Measurements from ENCODE around the gene CIZ1.
"Not testable (repeated sequence)": the region's sequence is repeated elsewhere in the genome, so short reads cannot be mapped to it uniquely, and the experiment has no call there.

CIZ1 gene

DNA sequence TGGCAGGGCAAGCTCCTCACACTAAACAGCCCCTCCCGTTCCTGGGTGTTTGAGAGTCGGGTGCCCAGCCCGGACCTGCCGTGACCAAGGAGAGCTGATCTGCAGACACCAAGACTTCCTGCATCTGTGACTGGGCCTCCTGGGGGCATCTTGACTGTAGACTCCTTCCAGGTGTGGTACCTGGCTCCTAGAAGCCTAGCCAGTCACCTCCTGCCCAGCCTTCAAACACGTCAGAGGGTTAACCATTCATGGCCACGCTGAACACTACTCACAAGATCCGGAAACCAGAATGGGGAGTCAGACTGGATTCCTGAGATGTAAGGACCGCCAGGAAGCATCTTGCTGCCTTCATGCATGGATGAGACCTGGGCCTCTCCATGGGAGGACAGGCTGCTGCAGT is 45.8 kb downstream of the CIZ1 start:
- FAIRE-seq: no peak

DNA sequence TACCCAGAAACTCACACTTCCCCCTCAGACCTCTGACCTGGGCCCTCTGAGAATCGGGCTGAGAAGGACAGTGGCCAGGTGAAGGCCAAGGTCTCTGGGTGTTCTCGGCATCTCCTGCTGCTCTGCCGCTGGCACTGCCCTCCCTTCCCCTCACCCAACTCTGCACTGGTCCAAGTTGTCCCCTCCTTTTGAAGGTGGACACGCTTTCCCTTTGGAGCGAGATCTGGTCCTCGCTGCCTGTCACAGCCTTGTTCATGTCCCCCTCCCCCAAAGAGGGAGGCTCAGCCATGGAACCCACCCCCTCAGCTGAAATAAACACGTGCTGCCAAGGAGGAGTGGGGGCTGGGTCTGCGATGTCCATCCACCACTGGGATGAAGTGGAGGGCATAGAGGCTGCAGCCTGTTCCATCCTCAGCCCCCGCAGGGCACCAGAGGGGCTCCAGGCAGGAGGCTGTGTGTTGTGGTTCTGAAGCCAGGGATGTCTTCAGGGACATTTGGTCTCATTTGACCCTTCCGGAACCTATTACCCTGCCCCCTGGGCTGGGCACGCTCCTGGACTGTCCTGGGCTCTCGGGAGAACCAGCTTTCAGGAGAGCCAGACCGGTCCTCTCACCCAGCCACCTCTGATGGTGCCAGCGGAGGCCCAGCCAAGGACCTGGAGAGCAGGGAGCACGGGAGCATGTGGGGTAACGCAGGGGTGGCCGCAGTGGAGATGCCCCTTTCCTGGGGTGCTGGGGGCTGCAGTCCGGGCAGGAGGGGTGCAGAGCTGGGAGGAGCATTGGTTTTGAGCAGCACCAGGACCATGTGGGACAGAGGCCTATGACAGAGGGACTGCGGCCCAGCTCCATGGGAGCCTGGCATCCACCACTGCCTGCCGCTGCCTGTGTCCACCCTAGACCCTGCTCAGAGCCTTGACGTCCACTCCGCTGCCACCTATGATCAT is 46.9 kb downstream of the CIZ1 start:
- no peak for FAIRE-seq

DNA sequence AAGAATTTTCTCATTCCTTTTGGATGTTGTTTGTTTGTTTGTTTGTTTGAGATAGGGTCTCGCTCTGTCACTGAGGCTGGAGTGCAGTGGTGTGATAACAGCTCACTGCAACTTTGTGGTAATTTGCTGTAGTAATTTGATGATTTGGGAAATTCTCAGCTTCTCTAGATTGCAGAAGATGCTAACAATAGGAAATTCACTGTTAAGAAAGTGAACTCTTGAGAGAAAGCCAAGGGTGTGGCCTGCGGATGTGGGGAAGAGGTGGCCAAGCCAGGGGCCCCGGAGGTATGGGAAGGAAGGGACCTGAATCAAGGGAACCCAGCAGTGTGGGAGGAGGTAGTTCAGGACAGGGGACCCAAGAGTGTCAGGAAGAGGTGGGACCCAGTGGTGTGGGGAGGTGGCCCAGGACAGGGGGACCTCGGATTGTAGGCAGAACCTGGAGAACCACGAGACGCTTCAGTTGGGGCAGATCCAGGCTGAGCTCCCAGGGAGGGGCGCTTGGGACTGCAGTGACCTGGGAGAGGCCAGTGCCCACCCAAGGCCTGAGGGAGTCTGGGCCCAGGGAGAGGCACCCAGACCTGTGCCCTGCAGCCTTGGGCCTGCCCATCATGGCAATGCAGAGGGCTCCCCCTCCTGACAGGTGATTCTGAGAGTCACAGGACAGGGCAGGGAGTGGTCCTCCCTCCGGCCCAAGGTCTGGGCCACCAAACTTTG is 47.7 kb downstream of the CIZ1 start:
- FAIRE-seq: no peak

DNA sequence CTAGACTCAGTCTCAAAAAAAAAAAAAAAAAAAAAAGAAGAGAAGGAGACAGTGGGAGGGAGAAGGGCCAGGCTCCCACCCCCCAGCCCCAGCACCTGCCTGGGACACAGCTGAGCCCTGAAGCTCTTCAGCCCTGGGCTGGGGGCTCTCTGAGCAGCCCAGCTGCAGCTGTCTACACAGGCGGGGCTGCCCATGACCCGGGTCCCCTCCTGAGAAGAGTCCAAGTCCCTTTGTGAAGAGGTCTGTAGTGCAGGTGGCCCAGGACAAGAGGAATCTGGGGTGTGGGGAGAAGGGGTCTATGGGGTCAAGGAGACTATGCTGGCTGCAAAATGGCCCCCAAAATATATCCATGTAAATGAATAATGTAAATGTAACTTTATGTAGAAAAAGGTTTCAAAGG is 48.8 kb downstream of the CIZ1 start:
- no peak for FAIRE-seq

DNA sequence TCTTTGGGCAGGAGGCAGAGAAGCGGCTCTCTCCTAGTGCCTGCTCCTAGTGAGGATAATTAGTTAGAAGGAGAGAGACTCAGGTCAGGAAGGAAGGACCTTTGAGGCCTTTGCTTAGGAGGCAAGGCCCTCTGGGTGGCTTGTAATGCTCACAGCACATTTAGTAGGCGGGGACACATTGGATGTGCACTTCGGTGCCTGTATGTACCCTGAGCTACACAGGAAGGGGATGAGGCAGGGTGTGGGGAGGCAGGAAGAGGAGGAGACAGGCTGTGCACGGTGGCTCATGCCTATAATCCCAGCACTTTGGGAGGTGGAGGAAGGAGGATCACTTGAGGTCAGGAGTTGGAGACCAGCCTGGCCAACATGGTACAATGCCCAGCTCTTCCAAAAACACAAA is 49.3 kb downstream of the CIZ1 start:
- FAIRE-seq: no peak

DNA sequence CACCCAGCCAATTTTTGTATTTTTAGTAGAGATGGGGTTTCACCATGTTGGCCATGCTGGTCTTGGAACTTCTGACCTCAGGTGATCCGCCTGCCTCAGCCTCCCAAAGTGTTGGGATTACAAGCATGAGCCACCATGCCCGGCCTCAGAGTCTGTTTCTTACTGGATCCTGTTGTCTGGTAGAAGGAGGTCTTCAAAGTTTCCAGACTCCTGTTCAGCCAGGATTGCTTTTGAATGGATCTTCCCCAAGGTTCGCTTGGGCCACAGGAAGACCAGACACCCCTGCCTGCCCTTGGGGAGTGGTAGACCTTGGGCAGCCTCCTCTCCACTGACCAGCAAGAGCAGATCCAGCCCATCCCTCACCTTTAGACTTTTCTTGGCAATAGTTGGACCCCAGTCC is 49.8 kb downstream of the CIZ1 start:
- FAIRE-seq: no peak

DNA sequence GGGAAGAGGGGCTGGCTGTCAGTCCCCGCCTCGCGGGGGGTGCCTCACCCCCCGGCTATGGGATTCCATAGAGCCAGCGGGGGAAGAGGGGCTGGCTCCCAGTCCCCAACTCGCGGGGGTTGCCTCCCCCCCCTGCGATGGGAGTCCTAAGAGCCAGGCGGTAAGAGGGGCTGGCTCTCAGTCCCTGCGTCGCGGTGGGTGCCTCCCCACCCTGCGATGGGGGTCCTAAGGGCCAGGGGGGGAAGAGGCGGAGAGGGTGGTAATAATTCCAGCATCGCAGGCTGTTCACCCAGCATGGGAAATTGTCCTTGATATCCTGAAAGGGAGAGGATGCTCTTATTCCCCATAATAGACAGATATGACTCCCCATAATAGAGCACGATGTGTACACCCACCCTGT is 51.8 kb downstream of the CIZ1 start:
- no peak for FAIRE-seq

DNA sequence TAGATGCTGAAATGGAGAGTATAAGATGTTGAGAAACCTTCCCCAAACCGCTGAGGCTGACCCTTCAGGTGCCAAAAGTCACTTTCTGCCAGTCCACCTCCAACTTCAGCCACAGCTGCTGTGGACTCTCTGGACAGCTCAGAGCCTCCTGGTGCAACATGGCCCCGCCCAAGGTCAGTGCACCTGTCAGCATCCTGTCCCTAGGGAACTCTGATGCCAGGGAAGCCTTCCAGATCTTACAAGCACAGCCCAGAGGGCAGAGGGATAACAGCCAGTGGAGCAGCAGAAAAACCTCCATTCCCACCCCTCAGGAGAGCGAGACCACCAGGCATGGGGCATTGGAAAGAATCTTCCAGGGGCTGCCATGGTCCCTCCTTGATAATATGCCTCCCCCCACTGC is 53.4 kb downstream of the CIZ1 start:
- no peak for FAIRE-seq

DNA sequence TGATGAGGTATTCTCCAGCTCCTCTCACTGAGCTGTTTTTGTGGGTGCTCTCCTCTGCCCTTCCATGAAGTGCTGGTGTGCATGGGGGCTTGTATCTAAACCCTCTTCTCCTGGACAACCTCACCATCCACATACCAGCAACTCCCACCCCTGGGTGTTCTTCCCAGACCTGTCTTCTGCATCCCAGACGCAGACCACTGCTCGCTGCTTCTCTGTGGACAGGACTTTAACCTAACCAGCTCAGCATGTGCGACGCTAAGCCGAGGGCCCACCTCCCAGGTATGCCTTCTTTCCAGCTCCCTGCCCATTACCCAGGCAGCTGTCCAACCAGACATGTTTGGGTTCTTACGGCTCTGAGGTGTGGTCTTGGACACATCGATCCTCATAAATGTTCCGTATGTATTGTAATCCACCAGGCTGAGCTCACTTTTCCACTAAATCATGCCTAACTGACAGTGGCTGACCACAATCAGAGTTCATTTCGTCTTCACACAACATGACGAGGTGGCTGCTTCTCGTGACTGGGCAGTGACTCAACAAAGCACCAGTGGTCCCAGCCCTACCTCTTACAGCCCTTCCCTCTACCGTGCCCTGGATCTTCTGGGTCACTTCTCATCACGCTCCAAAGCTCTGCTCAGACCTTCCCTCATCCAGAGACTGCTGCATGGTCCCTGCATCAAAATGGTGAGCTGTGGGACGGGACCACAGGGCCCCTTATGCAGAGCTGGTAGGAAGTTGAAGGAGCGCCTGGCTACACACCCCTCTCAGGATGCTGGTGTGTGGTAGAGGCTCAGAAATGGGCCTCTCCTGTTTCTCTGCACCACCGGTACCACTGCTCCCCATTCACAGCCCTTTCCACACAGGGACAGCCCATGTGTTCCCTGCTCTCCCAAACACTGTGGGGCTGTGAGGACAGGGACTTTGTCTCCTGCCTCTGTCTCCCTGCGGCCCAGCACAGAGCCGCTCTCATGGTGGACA is 54.3 kb downstream of the CIZ1 start:
- FAIRE-seq: no peak

DNA sequence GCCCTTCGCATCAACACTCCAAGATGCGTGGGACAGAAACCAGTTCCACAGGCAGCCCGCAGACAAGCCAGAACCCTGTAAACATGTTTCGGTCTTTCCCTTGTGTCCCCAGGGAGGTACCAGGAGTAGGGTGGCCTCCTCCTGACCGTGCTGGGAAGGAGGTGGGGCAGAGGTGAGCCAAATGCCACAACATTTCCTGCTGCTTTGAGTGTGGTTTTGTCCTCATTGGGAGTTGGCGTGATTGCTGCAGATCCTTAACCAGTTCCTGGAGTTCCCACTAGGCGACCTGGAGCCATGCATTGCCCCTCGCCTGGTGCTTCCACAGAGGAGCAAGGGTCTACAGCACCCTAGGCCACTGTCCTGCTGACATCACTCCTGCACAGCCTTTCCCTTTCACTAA is 55.8 kb downstream of the CIZ1 start:
- FAIRE-seq: not testable (repeated sequence)

DNA sequence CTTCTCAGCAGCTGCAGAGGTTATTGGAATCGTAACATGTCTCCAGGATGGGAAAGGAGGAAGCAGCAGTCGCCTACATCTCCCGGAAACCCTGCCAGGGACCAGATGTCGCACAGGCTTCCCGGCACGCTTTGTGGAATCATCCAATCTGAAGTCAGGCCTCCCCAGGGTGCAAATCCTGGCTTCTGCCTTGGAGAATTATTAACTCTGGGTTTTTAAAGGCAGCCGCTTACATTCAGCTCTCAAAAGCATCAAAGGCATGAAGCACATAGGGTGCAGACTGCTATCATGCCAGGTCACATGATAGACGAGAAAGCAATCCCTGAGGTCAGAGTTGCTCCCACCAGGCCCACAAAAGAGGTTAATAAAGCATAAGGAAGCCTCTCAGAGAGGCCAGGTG is 59.2 kb downstream of the CIZ1 start:
- FAIRE-seq: not testable (repeated sequence)

DNA sequence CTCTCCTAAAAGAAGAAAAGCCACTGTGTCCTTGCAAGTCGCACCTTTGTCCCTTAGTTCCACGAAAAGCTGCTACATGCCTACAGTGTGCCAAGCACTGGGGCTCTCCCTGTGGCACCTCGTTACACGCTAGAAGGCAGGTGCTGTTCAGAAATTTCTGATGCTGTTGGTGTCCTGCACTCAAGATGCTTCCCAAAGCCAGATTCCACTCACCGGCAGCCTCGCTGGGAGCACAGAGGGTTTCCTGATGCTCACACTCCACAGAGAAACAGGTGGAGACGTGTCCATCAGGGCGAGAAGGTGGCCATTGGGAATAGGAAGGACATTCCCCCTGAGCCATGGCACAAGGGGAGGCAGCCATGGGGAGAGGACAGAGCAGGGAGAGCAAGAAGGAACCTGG is 60.0 kb downstream of the CIZ1 start:
- not testable (repeated sequence) for FAIRE-seq

DNA sequence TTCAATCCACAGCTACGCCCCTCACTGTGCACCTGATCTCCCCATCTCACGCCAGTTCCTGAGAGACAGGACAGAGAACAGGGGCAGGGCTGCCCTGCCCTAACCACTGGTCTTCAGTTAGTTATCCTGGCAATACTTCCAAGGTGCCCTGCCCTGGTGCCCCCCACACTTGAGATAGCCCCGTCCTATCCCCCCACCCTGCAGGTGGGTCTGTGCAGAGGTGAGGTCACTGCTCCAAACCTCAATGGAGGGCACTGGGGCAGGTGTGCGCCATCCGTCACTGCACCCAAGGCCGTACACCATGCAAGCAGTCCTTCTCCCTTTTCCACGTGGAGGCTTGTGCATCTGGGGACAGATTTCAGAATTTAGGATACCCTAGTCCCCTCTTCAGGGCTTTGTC is 60.7 kb downstream of the CIZ1 start:
- FAIRE-seq: not testable (repeated sequence)

DNA sequence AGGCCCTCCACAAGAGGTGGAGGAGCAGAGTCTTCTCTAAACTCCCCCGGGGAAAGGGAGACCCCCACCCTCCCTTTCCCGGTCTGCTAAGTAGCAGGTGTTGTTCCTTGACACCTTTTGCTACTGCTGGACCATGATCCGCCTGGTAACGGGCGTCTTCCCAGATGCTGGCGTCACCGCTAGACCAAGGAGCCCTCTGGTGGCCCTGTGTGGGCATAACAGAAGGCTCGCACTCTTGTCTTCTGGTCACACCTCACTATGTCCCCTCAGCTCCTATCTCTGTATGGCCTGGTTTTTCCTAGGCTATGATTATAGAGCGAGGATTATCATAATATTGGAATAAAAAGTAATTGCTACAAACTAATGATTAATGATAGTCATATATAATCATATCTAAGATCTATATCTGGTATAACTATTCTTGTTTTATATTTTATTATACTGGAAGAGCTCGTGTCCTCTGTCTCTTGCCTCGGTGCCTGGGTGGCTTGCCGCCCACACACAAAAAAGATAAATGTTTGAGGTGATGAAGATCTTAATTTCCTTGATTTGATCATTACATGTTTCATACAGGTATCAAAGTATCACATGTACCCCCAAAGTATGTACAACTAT is 61.3 kb downstream of the CIZ1 start:
- FAIRE-seq: not testable (repeated sequence)

DNA sequence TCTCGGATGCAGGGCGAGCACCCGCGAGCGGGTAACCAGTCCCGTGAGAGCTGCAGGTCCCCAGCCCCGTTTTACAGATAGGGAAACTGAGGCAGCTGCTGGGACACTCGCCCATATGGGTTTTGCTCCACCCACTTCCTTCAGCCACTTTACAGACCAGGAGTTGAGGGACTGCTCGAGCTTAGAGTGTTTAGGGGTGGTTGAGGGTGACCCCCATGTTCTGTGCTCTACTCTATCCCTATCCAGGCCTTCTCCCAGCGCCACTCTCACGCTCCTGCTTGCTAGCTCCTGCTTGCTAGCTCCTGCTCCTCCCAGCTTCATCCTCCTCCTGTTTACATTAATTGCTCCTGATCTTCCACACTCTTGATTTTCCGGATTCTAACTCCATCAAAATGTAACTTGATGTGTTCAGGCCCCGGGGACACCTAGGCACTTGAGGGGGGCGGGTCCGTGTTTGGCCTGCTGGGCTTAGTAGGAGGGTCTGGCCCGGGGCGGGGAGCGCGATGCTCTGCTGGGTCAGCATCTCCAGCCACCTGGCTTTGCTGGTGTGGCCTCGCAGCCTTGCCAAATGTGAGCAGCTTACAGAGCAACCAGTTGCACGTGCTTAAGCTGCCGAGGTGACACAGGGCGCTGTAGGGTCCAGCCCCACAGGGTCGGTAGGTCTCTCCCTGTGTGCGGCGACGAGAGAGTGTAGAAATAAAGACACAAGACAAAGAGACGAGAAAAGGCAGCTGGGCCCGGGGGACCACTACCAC is 62.4 kb downstream of the CIZ1 start:
- FAIRE-seq: no peak

DNA sequence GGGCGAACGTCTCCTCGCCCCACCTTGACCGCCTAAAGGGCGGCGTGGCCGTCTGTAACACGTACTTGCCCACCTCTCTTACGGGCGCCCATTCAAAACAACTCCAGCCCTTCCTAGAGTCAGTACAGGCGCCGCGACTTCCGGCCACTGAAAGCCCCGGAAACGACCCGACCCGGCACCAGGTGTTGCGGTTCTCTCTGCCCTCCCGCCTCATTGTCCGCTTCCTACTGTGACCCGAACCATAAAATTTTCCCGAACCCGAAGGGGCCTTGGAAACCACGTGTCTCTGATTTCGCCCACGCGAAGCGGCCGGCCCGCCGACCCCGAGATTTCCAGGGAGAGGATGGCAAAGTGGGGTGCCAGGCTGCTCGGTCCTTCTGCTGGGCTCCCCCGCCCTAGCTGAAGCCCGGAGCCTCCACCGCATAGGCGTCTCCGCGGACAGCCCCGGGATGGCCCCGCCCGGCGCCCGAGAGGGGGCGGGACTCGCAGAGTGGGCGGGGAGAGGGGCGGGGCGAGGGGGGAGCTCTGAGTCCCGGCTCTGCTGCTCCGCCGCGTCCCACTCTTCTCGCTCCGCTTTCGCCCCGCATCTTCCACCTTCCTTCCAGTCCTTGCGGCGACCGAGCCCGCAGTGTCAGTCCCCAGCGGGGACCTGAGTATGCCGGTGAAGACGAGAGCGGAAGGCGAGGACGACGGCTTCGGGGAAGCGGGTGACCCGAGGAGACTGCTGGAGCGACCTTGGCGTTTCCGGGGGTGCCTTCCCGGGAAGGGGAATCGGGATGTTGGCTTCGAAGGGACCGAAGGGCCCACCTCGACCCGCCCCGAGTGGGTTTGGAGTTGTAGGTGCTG is 63.2 kb downstream of the CIZ1 start:
- FAIRE-seq: no peak

DNA sequence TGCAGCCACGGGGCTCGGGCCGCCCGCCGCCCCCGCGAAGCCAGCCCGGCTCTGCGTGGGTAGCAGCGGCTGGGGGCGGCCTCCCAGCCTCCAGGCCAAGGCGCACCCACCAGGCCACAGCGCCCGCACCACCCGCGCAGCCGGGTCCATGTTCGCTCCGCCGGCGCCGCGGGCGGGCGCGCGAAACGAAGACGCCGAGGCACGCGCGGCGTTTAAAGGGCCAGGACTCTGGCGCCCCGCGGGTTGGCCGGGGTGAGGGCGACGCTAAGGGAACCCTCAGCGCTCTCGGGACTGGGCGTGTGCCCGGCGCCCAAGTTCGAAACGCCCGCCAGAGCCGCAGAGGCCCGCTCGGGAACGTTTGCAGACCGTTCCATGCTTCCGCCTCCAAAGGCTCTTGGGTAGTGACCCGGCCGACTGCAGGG is 63.8 kb downstream of the CIZ1 start, which contains the start of gene PTGES2:
TSS of gene PTGES2 (minus strand) at position 162 of the 422 bp plus-strand sequence. CDS start at position 150, 12 bp downstream.
- no peak for FAIRE-seq

DNA sequence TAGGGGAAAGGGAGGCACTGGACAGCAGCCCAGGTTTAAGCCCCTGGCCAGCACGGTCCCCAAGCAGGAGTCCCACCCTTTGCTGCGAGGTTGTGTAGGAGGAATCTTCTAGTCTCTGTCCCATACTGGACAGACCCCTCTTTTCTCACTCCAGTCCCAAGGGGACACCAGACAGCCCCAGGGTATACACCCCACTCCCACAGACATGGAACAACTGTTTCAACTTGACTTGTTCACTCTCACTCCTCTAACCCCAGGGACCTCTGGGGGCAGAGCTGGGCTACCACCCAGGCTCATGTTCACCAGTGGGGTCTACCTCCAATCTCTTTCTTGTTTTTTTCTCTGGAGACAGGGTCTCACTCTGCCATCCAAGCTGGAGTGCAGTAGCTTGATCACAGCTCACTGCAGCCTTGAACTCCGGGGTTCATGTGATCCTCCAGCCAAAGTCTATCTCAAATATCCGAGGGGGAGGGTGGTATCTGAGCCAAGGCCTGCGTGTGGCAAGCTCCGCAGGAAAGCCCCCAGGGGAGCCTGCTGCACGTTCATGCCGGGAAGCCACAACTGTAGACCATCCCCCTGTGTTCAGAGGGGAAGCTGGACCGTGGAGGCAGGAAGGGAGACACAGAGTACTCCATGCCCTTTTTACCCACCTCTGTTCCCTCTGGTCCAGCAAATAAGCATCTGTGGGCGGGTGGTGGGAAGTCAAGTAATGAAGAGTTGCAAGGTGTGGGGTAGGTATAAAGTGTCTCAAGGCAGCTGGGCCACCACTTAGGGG is 65.6 kb downstream of the CIZ1 start:
- no peak for FAIRE-seq

DNA sequence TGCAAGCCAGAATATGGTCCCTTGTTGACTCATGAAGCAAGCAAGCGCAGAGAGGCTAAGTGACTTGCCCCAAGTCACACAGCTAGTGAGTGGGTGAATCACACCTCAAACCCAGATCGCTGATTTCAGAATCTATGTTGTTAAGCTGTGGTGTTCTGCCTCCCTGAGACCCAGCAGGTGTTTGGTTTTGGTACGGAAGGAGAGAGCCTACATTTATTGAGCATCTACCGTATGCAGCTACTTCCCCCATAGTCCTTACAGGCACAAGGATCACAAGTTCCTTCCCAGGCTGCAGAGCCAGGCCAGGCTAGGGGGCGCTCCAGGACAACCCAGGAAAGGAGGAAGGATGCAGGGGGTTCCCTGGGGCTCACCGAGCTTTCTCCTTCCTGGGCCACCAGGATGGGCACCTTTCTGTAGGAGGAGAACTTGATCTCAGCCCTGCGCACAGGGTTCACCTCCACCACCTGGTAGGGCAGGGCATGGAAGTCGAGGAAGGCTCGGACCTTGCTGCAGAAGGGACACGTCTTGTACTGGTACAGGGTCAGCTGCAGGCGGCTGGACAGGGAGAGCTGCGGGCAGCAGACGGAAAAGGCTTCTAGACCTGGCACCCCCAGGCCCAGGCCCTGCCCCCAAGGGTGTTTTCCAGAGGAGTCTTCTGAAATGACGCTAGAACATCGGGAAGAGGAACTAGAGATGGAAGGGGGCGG is 66.3 kb downstream of the CIZ1 start:
- no peak for FAIRE-seq

All from G401.6 (cell line).